ENCODE measurements around the gene PIGK.
"Not testable (repeated sequence)": the region's sequence is repeated elsewhere in the genome, so short reads cannot be mapped to it uniquely, and the experiment has no call there.

The PIGK gene

GRCh38 chr1:77197351-77197750 is 21.9 kb downstream of the PIGK start:
- Histone ChIP-seq H3K79me2 (ENCODE audit: control insufficient read depth, insufficient read depth, low read length, unreplicated experiment) (no peaks in the 10 kb centered on the region), H3K27me3 (ENCODE audit: insufficient read depth, low read length) (no peaks in the 10 kb centered on the region), H3K27ac (ENCODE audit: low read depth, low read length) (no peak overlapping the region), H2AFZ (ENCODE audit: low read length, unreplicated experiment) (no peak overlapping the region), H3K36me3 (ENCODE audit: insufficient read depth, low read length) (peaks cover 2% of the 10 kb centered on the region), H3K4me3 (ENCODE audit: low read depth, low read length) (no peak overlapping the region), H3K4me1 (ENCODE audit: control insufficient read depth, insufficient read depth, low read length, unreplicated experiment) (peaks cover 3% of the 10 kb centered on the region)

GRCh38 chr1:77193951-77194350 is 25.3 kb downstream of the PIGK start:
- peaks cover 3% of the 10 kb centered on the region for H3K36me3 ChIP-seq (ENCODE audit: insufficient read depth, low read length)
- no peak overlapping the region for H3K4me3 ChIP-seq (ENCODE audit: low read depth, low read length)
- H3K4me1 ChIP-seq (ENCODE audit: control insufficient read depth, insufficient read depth, low read length, unreplicated experiment), result no peaks in the 10 kb centered on the region
- no peaks in the 10 kb centered on the region for H3K79me2 ChIP-seq (ENCODE audit: control insufficient read depth, insufficient read depth, low read length, unreplicated experiment)
- no peaks in the 10 kb centered on the region for H3K27me3 ChIP-seq (ENCODE audit: insufficient read depth, low read length)
- no peak overlapping the region for H3K27ac ChIP-seq (ENCODE audit: low read depth, low read length)
- H2AFZ ChIP-seq (ENCODE audit: low read length, unreplicated experiment), result no peak overlapping the region

- Histone ChIP-seq H2AFZ (ENCODE audit: low read length, unreplicated experiment) (no peak overlapping the region), H3K4me1 (ENCODE audit: control insufficient read depth, insufficient read depth, low read length, unreplicated experiment) (no peaks in the 10 kb centered on the region), H3K27ac (ENCODE audit: low read depth, low read length) (no peak overlapping the region), H3K27me3 (ENCODE audit: insufficient read depth, low read length) (no peaks in the 10 kb centered on the region), H3K36me3 (ENCODE audit: insufficient read depth, low read length) (peaks cover 5% of the 10 kb centered on the region; the same call in 1 of the 2 replicates), H3K79me2 (ENCODE audit: control insufficient read depth, insufficient read depth, low read length, unreplicated experiment) (no peaks in the 10 kb centered on the region), H3K4me3 (ENCODE audit: low read depth, low read length) (no peak overlapping the region)
These were observed 30.5 kb downstream of the PIGK start for GRCh38 chr1:77188770-77189169.

GRCh38 chr1:77186907-77187306 is 32.3 kb downstream of the PIGK start:
- not testable (repeated sequence) for H3K4me1 ChIP-seq (ENCODE audit: control insufficient read depth, insufficient read depth, low read length, unreplicated experiment); H3K4me3 ChIP-seq (ENCODE audit: low read depth, low read length); H3K36me3 ChIP-seq (ENCODE audit: insufficient read depth, low read length); H3K27me3 ChIP-seq (ENCODE audit: insufficient read depth, low read length); H3K79me2 ChIP-seq (ENCODE audit: control insufficient read depth, insufficient read depth, low read length, unreplicated experiment); H3K27ac ChIP-seq (ENCODE audit: low read depth, low read length); H2AFZ ChIP-seq (ENCODE audit: low read length, unreplicated experiment)

GRCh38 chr1:77182083-77182482 is 37.1 kb downstream of the PIGK start:
- Histone ChIP-seq H3K79me2 (ENCODE audit: control insufficient read depth, insufficient read depth, low read length, unreplicated experiment) (no peaks in the 10 kb centered on the region), H3K4me3 (ENCODE audit: low read depth, low read length) (no peak overlapping the region), H3K27ac (ENCODE audit: low read depth, low read length) (no peak overlapping the region)

GRCh38 chr1:77179632-77180031 is 39.6 kb downstream of the PIGK start:
- peaks cover 2% of the 10 kb centered on the region; the same call in 1 of the 2 replicates for H3K36me3 ChIP-seq (ENCODE audit: insufficient read depth, low read length)
- no peak overlapping the region for H3K4me3 ChIP-seq (ENCODE audit: low read depth, low read length)
- H2AFZ ChIP-seq (ENCODE audit: low read length, unreplicated experiment), result no peak overlapping the region
- H3K27me3 ChIP-seq (ENCODE audit: insufficient read depth, low read length), result no peaks in the 10 kb centered on the region
- H3K27ac ChIP-seq (ENCODE audit: low read depth, low read length), result no peak overlapping the region
- H3K4me1 ChIP-seq (ENCODE audit: control insufficient read depth, insufficient read depth, low read length, unreplicated experiment), result no peaks in the 10 kb centered on the region
- no peaks in the 10 kb centered on the region for H3K79me2 ChIP-seq (ENCODE audit: control insufficient read depth, insufficient read depth, low read length, unreplicated experiment)

More at GRCh38 chr1:77182083-77182482, 37.1 kb downstream of the PIGK start:
- Histone ChIP-seq H3K27me3 (ENCODE audit: insufficient read depth, low read length) (no peaks in the 10 kb centered on the region), H3K36me3 (ENCODE audit: insufficient read depth, low read length) (0 out of 2 replicates have a peak, but pooled peaks cover 2% of the 10 kb centered on the region), H3K4me1 (ENCODE audit: control insufficient read depth, insufficient read depth, low read length, unreplicated experiment) (no peaks in the 10 kb centered on the region), H2AFZ (ENCODE audit: low read length, unreplicated experiment) (no peak overlapping the region)

- Histone ChIP-seq H3K27me3 (ENCODE audit: insufficient read depth, low read length) (no peaks in the 10 kb centered on the region), H3K27ac (ENCODE audit: low read depth, low read length) (no peak overlapping the region), H3K4me3 (ENCODE audit: low read depth, low read length) (no peak overlapping the region), H3K36me3 (ENCODE audit: insufficient read depth, low read length) (peaks cover 8% of the 10 kb centered on the region; the same call in 1 of the 2 replicates), H3K79me2 (ENCODE audit: control insufficient read depth, insufficient read depth, low read length, unreplicated experiment) (no peaks in the 10 kb centered on the region), H3K4me1 (ENCODE audit: control insufficient read depth, insufficient read depth, low read length, unreplicated experiment) (no peaks in the 10 kb centered on the region), H2AFZ (ENCODE audit: low read length, unreplicated experiment) (no peak overlapping the region)
These were observed 43.9 kb downstream of the PIGK start for GRCh38 chr1:77175230-77175844.

GRCh38 chr1:77170687-77171086 is 48.5 kb downstream of the PIGK start:
- H3K36me3 ChIP-seq (ENCODE audit: insufficient read depth, low read length), result peaks cover 6% of the 10 kb centered on the region; the same call in 1 of the 2 replicates
- peaks cover 6% of the 10 kb centered on the region for H3K4me1 ChIP-seq (ENCODE audit: control insufficient read depth, insufficient read depth, low read length, unreplicated experiment)
- H3K79me2 ChIP-seq (ENCODE audit: control insufficient read depth, insufficient read depth, low read length, unreplicated experiment), result no peaks in the 10 kb centered on the region
- no peak overlapping the region for H2AFZ ChIP-seq (ENCODE audit: low read length, unreplicated experiment)
- H3K27me3 ChIP-seq (ENCODE audit: insufficient read depth, low read length), result no peaks in the 10 kb centered on the region
- H3K4me3 ChIP-seq (ENCODE audit: low read depth, low read length), result no peak overlapping the region
- H3K27ac ChIP-seq (ENCODE audit: low read depth, low read length), result 0 out of 2 replicates have a peak overlapping the region, but pooled peaks have one; percentile 2

- Histone ChIP-seq H3K4me3 (ENCODE audit: low read depth, low read length) (no peak overlapping the region), H3K79me2 (ENCODE audit: control insufficient read depth, insufficient read depth, low read length, unreplicated experiment) (no peaks in the 10 kb centered on the region), H3K4me1 (ENCODE audit: control insufficient read depth, insufficient read depth, low read length, unreplicated experiment) (peaks cover 6% of the 10 kb centered on the region), H3K27me3 (ENCODE audit: insufficient read depth, low read length) (no peaks in the 10 kb centered on the region), H3K36me3 (ENCODE audit: insufficient read depth, low read length) (peaks cover 3% of the 10 kb centered on the region; the same call in 1 of the 2 replicates), H3K27ac (ENCODE audit: low read depth, low read length) (no peak overlapping the region), H2AFZ (ENCODE audit: low read length, unreplicated experiment) (no peak overlapping the region)
These were observed 50.9 kb downstream of the PIGK start for GRCh38 chr1:77168358-77168757.

GRCh38 chr1:77164434-77164944 is 54.7 kb downstream of the PIGK start:
- H3K36me3 ChIP-seq (ENCODE audit: insufficient read depth, low read length), result peaks cover 20% of the 10 kb centered on the region; the same call in 1 of the 2 replicates
- peaks cover 6% of the 10 kb centered on the region for H3K4me1 ChIP-seq (ENCODE audit: control insufficient read depth, insufficient read depth, low read length, unreplicated experiment)
- H3K27ac ChIP-seq (ENCODE audit: low read depth, low read length), result no peak overlapping the region
- H2AFZ ChIP-seq (ENCODE audit: low read length, unreplicated experiment), result no peak overlapping the region
- H3K27me3 ChIP-seq (ENCODE audit: insufficient read depth, low read length), result no peaks in the 10 kb centered on the region
- H3K79me2 ChIP-seq (ENCODE audit: control insufficient read depth, insufficient read depth, low read length, unreplicated experiment), result no peaks in the 10 kb centered on the region
- H3K4me3 ChIP-seq (ENCODE audit: low read depth, low read length), result no peak overlapping the region

GRCh38 chr1:77159706-77160105 is 59.5 kb downstream of the PIGK start:
- peaks cover 20% of the 10 kb centered on the region; the same call in 1 of the 2 replicates for H3K36me3 ChIP-seq (ENCODE audit: insufficient read depth, low read length)
- not testable (repeated sequence) for H3K4me3 ChIP-seq (ENCODE audit: low read depth, low read length); H3K27me3 ChIP-seq (ENCODE audit: insufficient read depth, low read length); H3K79me2 ChIP-seq (ENCODE audit: control insufficient read depth, insufficient read depth, low read length, unreplicated experiment); H3K27ac ChIP-seq (ENCODE audit: low read depth, low read length); H2AFZ ChIP-seq (ENCODE audit: low read length, unreplicated experiment)
- H3K4me1 ChIP-seq (ENCODE audit: control insufficient read depth, insufficient read depth, low read length, unreplicated experiment), result peaks cover 11% of the 10 kb centered on the region

Measured in ACC112 (cell line).